Prostate gland (tissue), 2 donors: ENCODE data around the gene SV2C. TPM values are rescaled to one million over a fixed set of nuclear protein-coding genes. Genes with fewer than 3 reads are reported as not detected.
"Not testable (repeated sequence)": the region's sequence is repeated elsewhere in the genome, so short reads cannot be mapped to it uniquely, and the experiment has no call there.

Experiments
- DNase-seq: peaks from one replicate; pipeline ENCODE4 v3.0.0-alpha.2; 2019; ENCODE audit warnings: low spot score
- H3K27ac ChIP-seq, 2 donors: fragments of 200-600 bp; sonication (generic); 2 replicates each; pipeline ENCODE4 v1.5.1; 2017 to 2019
- H3K27me3 ChIP-seq: fragments of 200-600 bp; sonication (generic); replicated peaks from 2 replicates; pipeline ENCODE4 v1.5.1; 2019; ENCODE audit not compliant: insufficient read depth
- H3K36me3 ChIP-seq, 2 donors: fragments of 200-600 bp; sonication (generic); 1 replicate in 1 of 2; 2 replicates in 1 of 2; pipeline versions ENCODE4 v1.5.1 to v1.8.1; 2017 to 2019
- H3K4me1 ChIP-seq: fragments of 200-600 bp; sonication (generic); replicated peaks from 2 replicates; pipeline ENCODE4 v1.5.1; 2019
- H3K4me3 ChIP-seq, 2 donors: fragments of 200-600 bp; sonication (generic); 2 replicates each; pipeline ENCODE4 v1.5.1; 2017 to 2019
- H3K9me3 ChIP-seq: fragments of 200-600 bp; sonication (generic); 2 replicates; pipeline ENCODE4 v1.5.1; 2017
- CTCF ChIP-seq, 4 experiments: fragments of 200-600 bp in 2 of 4; fragments of 450-650 bp in 2 of 4; sonication (generic) in 2 of 4; IDR thresholded peaks; 1 replicate in 3 of 4; 2 replicates in 1 of 4; pipeline ENCODE4 v1.5.1; 2016 to 2019; ENCODE audit warnings: antibody characterized with exemption in 4 of 4, mild to moderate bottlenecking in 2 of 4, moderate library complexity in 2 of 4
- POLR2A ChIP-seq: fragments of 450-650 bp; IDR thresholded peaks from one replicate; pipeline ENCODE4 v1.6.1; 2016; ENCODE audit warnings: antibody characterized with exemption, mild to moderate bottlenecking
- POLR2AphosphoS5 ChIP-seq: sonication (generic); formaldehyde crosslinking; IDR thresholded peaks from one replicate; pipeline ENCODE4 v1.6.1; 2017; ENCODE audit warnings: antibody characterized with exemption
- WGBS: methylation state at CpG from one replicate; pipeline ENCODE4 v1.1.5; 2018; 5-methylcytosine and 5-hydroxymethylcytosine counted together
- intact Hi-C: fragments of 100-400 bp; cut with DNase I; formaldehyde crosslinking; loops from one replicate; pipeline ENCODE4 v1.14.2; 2022
- total RNA-seq, 2 donors: library from RNA; depleted of rRNA; stranded (reverse); fragments of >200 nt; gene quantifications; one replicate each; pipeline ENCODE4 v1.1.0, GENCODE V29; 2016

SV2C gene
- total RNA-seq, 2 donors from 2014 or later = 0.28 to 0.96 TPM

GRCh38 chr5:76319673-76320072 lies 236.5 kb downstream of the SV2C start:
- intact Hi-C loops = no loop called here
- Histone ChIP-seq H3K36me3 (no peaks in the 10 kb centered on the region), H3K27me3 (no peaks in the 10 kb centered on the region), H3K4me3 (no peak overlapping the region), H3K9me3 (no peaks in the 10 kb centered on the region), H3K27ac (no peak overlapping the region), H3K4me1 (no peaks in the 10 kb centered on the region)
- WGBS = 68% methylated on average over 7 of the region's 7 CpGs
- TF ChIP-seq POLR2AphosphoS5 (no peak), CTCF (IDR thresholded peaks at IDR 0.05) (no peak), POLR2A (no peak)
- DNase-seq = no peak

GRCh38 chr5:76323494-76323893 lies 240.3 kb downstream of the SV2C start:
- intact Hi-C loops, H3K27ac ChIP-seq, H3K9me3 ChIP-seq, DNase-seq, H3K27me3 ChIP-seq, H3K4me3 ChIP-seq, H3K36me3 ChIP-seq: not testable (repeated sequence)
- WGBS = 97% methylated on average over 1 of the region's 1 CpG
- H3K4me1 ChIP-seq = peaks cover 12% of the 10 kb centered on the region

GRCh38 chr5:76325326-76325725 lies 242.1 kb downstream of the SV2C start:
- TF ChIP-seq POLR2AphosphoS5 (no peak), POLR2A (no peak), CTCF (IDR thresholded peaks at IDR 0.05) (no peak)
- H3K9me3 ChIP-seq = no peaks in the 10 kb centered on the region
- peaks cover 12% of the 10 kb centered on the region for H3K4me1 ChIP-seq
- intact Hi-C loops = no loop called here
- no peaks in the 10 kb centered on the region for H3K27me3 ChIP-seq
- no peak overlapping the region for H3K27ac ChIP-seq
- no peak overlapping the region for H3K4me3 ChIP-seq
- no peaks in the 10 kb centered on the region for H3K36me3 ChIP-seq
- DNase-seq = no peak
- WGBS = 50% methylated on average over 7 of the region's 7 CpGs

GRCh38 chr5:76325876-76326491 lies 242.8 kb downstream of the SV2C start:
- H3K4me3 ChIP-seq = no peak overlapping the region
- H3K9me3 ChIP-seq = no peaks in the 10 kb centered on the region
- intact Hi-C loops = no loop called here
- peak; percentile 27 for DNase-seq
- H3K27ac ChIP-seq = no peak overlapping the region
- no peaks in the 10 kb centered on the region for H3K27me3 ChIP-seq
- no peak for TF ChIP-seq POLR2AphosphoS5
- TF ChIP-seq CTCF (IDR thresholded peaks at IDR 0.05) = no peak
- no peak for TF ChIP-seq POLR2A
- 4% methylated on average over 3 of the region's 3 CpGs for WGBS
- H3K36me3 ChIP-seq = no peaks in the 10 kb centered on the region
- H3K4me1 ChIP-seq = peaks cover 12% of the 10 kb centered on the region

- Histone ChIP-seq H3K27ac (no peak overlapping the region), H3K4me1 (peaks cover 12% of the 10 kb centered on the region), H3K4me3 (no peak overlapping the region), H3K27me3 (no peaks in the 10 kb centered on the region), H3K36me3 (no peaks in the 10 kb centered on the region), H3K9me3 (no peaks in the 10 kb centered on the region)
- intact Hi-C loops = no loop called here
- no peak for TF ChIP-seq POLR2AphosphoS5
- DNase-seq = no peak
- 28% methylated on average over 10 of the region's 10 CpGs for WGBS
These were observed 243.6 kb downstream of the SV2C start for GRCh38 chr5:76326577-76327302.

GRCh38 chr5:76329346-76329745 lies 246.2 kb downstream of the SV2C start:
- no peaks in the 10 kb centered on the region for H3K36me3 ChIP-seq
- no peak overlapping the region for H3K27ac ChIP-seq
- H3K4me1 ChIP-seq = peaks cover 12% of the 10 kb centered on the region
- DNase-seq = no peak
- no peaks in the 10 kb centered on the region for H3K9me3 ChIP-seq
- no peaks in the 10 kb centered on the region for H3K27me3 ChIP-seq
- intact Hi-C loops = no loop called here
- TF ChIP-seq POLR2AphosphoS5 = no peak
- no peak for TF ChIP-seq CTCF (IDR thresholded peaks at IDR 0.05)
- TF ChIP-seq POLR2A = no peak
- no peak overlapping the region for H3K4me3 ChIP-seq
